GM10266 (cell line): ENCODE data around the gene OBSCN.
"Not testable (repeated sequence)": the region's sequence is repeated elsewhere in the genome, so short reads cannot be mapped to it uniquely, and the experiment has no call there.

Experiments used
- DNase-seq: peaks from one replicate; pipeline ENCODE4 v3.0.0; 2012; ENCODE audit errors: extremely low spot score
- CTCF ChIP-seq: IDR thresholded peaks from 2 replicates; pipeline ENCODE4 v1.5.1; 2012; ENCODE audit warnings: mild to moderate bottlenecking, low read depth; ENCODE audit not compliant: control insufficient read depth, insufficient read depth; ENCODE audit errors: missing control alignments

Gene OBSCN

GRCh38 chr1:228219245-228219961 lies 11.6 kb downstream of the OBSCN start:
- TF ChIP-seq CTCF = no peak
- DNase-seq = no peak

- TF ChIP-seq CTCF = no peak
- no peak for DNase-seq
Measured at GRCh38 chr1:228219962-228220780, 12.3 kb downstream of the OBSCN start.

- DNase-seq = not testable (repeated sequence)
Measured at GRCh38 chr1:228221097-228221496, 13.3 kb downstream of the OBSCN start.

- no peak for TF ChIP-seq CTCF
- DNase-seq = no peak
Measured at GRCh38 chr1:228222548-228222947, 14.7 kb downstream of the OBSCN start.

GRCh38 chr1:228224198-228225164 lies 16.6 kb downstream of the OBSCN start:
- TF ChIP-seq CTCF = no peak
- DNase-seq = no peak

GRCh38 chr1:228225165-228225710 lies 17.4 kb downstream of the OBSCN start:
- DNase-seq = no peak
- no peak for TF ChIP-seq CTCF

- no peak for DNase-seq
- no peak for TF ChIP-seq CTCF
Measured at GRCh38 chr1:228225740-228226139, 17.9 kb downstream of the OBSCN start.
